Calu3 (cell line): Measurements from ENCODE around the gene ENPP1. TPM values are rescaled to one million over a fixed set of nuclear protein-coding genes. Genes with fewer than 3 reads are reported as not detected.

Experiments used
- BruUV-seq: library from RNA; stranded (reverse); fragments of 400-500 nt; replicated peaks from 2 replicates; lab custom pipeline; 2021; lab: Mats Ljungman, UMichigan
- CTCF ChIA-PET: fragments of 300-600 bp; sonication (Branson Sonifier 250); formaldehyde crosslinking; loops from one replicate; lab custom pipeline; 2022; ENCODE audit warnings: antibody characterized with exemption; lab: Charles Lee
- DNase-seq: peaks from one replicate; pipeline ENCODE4 v3.0.0; 2022
- H3K27ac Mint-ChIP-seq: one replicate; pipeline ENCODE4 v1.8.0; 2022; ENCODE audit warnings: mixed read lengths; ENCODE audit not compliant: unreplicated experiment
- H3K27me3 Mint-ChIP-seq: one replicate; pipeline ENCODE4 v1.8.0; 2022; ENCODE audit warnings: mixed read lengths; ENCODE audit not compliant: unreplicated experiment
- H3K36me3 Mint-ChIP-seq: one replicate; pipeline ENCODE4 v1.8.0; 2022; ENCODE audit warnings: mild to moderate bottlenecking, moderate library complexity, mixed read lengths; ENCODE audit not compliant: insufficient read depth, unreplicated experiment
- H3K4me1 Mint-ChIP-seq: one replicate; pipeline ENCODE4 v1.8.0; 2022; ENCODE audit warnings: mild to moderate bottlenecking, low read depth, mixed read lengths; ENCODE audit not compliant: unreplicated experiment
- H3K4me3 Mint-ChIP-seq: one replicate; pipeline ENCODE4 v1.8.0; 2022; ENCODE audit warnings: mild to moderate bottlenecking, low read depth, moderate library complexity, mixed read lengths; ENCODE audit not compliant: unreplicated experiment
- H3K9me3 Mint-ChIP-seq: one replicate; pipeline ENCODE4 v1.8.0; 2022; ENCODE audit warnings: low read depth, mixed read lengths; ENCODE audit not compliant: unreplicated experiment
- intact Hi-C: fragments of 100-400 bp; cut with micrococcal nuclease; formaldehyde crosslinking; loops from one replicate; pipeline ENCODE4 v1.10.0; 2022; ENCODE audit not compliant: unreplicated experiment
- total RNA-seq: library from RNA; stranded (reverse); gene quantifications from 2 replicates; pipeline ENCODE4 v1.2.3, GENCODE V29; 2022
- TF ChIP-seq, protein P1 (sequence below): fragments of 200-600 bp; IDR thresholded peaks from one replicate; pipeline ENCODE4 v1.8.0; 2022; ENCODE audit warnings: antibody characterized with exemption; ENCODE audit not compliant: unreplicated experiment

Gene ENPP1
- total RNA-seq, 1 experiment from 2014 or later, result 7.7 TPM

DNA sequence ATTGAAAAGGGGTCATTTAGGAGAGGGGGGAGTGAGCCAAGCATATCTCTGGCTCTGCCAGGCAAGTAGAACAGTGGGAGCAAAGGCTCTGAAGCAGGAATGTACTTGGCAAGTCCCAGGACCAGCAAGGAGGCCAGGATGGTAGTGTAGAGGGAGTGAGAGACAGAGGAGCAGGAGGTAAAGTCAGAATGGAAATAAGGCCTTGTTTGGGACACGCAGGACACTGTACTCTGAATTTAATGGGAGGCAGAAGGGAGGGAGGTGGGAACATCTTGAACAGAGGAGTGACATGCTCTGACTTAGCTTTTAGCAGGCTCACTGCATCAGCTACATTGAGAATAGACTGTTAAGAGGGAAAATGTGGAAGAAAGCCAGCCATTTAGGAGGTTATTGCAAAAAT lies 37.0 kb upstream of the ENPP1 start:
- Mint-ChIP-seq H3K36me3 (no peaks in the 10 kb centered on the region), H3K4me3 (no peak overlapping the region), H3K4me1 (no peaks in the 10 kb centered on the region), H3K9me3 (peaks cover 2% of the 10 kb centered on the region), H3K27ac (no peak overlapping the region), H3K27me3 (peaks cover 59% of the 10 kb centered on the region)
- TF ChIP-seq, protein P1, sequence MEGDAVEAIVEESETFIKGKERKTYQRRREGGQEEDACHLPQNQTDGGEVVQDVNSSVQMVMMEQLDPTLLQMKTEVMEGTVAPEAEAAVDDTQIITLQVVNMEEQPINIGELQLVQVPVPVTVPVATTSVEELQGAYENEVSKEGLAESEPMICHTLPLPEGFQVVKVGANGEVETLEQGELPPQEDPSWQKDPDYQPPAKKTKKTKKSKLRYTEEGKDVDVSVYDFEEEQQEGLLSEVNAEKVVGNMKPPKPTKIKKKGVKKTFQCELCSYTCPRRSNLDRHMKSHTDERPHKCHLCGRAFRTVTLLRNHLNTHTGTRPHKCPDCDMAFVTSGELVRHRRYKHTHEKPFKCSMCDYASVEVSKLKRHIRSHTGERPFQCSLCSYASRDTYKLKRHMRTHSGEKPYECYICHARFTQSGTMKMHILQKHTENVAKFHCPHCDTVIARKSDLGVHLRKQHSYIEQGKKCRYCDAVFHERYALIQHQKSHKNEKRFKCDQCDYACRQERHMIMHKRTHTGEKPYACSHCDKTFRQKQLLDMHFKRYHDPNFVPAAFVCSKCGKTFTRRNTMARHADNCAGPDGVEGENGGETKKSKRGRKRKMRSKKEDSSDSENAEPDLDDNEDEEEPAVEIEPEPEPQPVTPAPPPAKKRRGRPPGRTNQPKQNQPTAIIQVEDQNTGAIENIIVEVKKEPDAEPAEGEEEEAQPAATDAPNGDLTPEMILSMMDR, result no peak
- CTCF ChIA-PET, result no interaction called here
- no peak for DNase-seq
- intact Hi-C loops, result no loop called here
- BruUV-seq, result no TSS peak

DNA sequence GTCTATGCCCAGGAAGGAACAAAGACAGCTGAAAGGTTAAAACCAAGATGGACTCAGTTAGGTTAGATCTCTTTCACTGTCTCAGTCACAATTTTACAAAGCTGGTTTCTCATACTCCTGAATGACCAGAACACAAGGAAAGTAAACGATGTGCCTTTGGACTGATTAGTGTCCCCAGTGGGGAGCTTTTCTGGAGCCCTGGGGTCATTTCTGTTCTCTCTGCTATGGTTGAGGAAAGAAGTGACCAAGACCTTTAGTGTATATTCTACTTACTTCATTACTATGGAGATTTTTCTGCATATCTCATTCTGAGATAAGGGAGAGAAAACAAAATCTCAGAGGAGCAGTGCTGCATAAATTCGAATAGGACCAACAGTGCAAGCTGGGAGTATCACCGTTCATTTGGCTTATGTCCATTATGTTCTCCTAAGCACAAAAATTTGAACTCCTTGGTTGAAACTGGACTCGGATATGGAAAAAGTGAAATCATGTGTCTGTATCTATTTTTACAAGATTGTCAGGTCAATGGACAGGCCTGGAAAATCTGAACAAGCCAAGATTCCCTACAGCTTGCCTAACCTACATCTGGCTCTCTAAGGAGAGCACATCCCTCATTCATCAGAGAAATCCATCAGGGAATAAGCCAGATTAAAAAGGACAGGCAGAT lies 34.4 kb upstream of the ENPP1 start:
- Mint-ChIP-seq H3K27me3 (peaks cover 45% of the 10 kb centered on the region), H3K9me3 (peaks cover 2% of the 10 kb centered on the region), H3K4me3 (no peak overlapping the region), H3K36me3 (no peaks in the 10 kb centered on the region), H3K4me1 (no peaks in the 10 kb centered on the region), H3K27ac (no peak overlapping the region)
- intact Hi-C loops, result no loop called here
- BruUV-seq, result no TSS peak
- CTCF ChIA-PET, result no interaction called here
- no peak for DNase-seq
- TF ChIP-seq, protein P1, result no peak

DNA sequence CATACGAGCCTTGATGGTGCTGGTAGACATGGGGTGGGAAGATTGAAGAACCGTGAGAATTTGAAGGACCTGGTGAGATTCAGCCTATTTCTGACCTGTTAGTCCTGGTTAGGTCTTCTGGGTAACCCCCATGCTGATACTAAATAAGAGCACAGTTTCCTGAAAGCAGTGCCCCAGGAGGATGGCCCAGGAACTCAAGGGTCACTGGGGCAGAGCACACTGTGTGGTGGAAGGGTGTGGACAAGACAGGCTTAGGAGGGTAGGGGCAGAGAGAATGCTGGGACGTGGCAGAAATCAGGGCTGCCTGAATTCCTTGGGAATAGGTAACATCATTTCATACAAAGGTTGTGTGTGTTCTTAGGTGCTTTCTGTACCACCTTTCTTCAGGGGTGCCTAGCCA lies 31.9 kb upstream of the ENPP1 start:
- intact Hi-C loops, result no loop called here
- no peak overlapping the region for H3K4me3 Mint-ChIP-seq
- peaks cover 21% of the 10 kb centered on the region for H3K27me3 Mint-ChIP-seq
- CTCF ChIA-PET, result interaction anchor here (1.0 kb wide), 1 partner anchor 10 kb away, joined by 3 read pairs; no protein-coding TSS in a partner anchor
- peaks cover 2% of the 10 kb centered on the region for H3K9me3 Mint-ChIP-seq
- BruUV-seq, result no TSS peak
- H3K4me1 Mint-ChIP-seq, result no peaks in the 10 kb centered on the region
- DNase-seq, result no peak
- no peaks in the 10 kb centered on the region for H3K36me3 Mint-ChIP-seq
- no peak overlapping the region for H3K27ac Mint-ChIP-seq
- TF ChIP-seq, protein P1, result no peak

DNA sequence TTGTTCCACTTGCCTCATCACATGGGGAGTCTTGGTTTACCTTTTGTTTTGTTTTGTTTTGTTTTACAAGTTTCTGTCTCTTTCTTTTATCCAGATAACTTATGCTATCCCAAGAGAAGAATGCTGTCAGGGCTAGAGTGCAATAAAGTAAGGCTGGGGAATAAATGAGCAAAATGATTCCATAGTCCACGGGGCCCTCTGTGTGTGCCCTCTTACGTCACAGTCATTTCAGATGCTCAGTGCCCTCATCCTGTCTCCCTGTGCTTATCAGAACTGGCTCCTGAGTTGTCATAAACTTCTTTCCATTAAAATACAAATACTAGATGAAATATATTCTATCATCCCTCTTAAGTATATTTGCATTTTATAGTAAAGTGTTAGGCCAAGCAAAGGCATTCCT lies 30.8 kb upstream of the ENPP1 start:
- H3K36me3 Mint-ChIP-seq, result no peaks in the 10 kb centered on the region
- TF ChIP-seq, protein P1, result no peak
- no peak overlapping the region for H3K27ac Mint-ChIP-seq
- no TSS peak for BruUV-seq
- H3K4me3 Mint-ChIP-seq, result no peak overlapping the region
- peaks cover 12% of the 10 kb centered on the region for H3K27me3 Mint-ChIP-seq
- DNase-seq, result no peak
- peaks cover 2% of the 10 kb centered on the region for H3K9me3 Mint-ChIP-seq
- H3K4me1 Mint-ChIP-seq, result no peaks in the 10 kb centered on the region
- intact Hi-C loops, result no loop called here
- CTCF ChIA-PET, result no interaction called here
